RWPE2 (cell line): ENCODE measurements around the gene TBC1D5.

ENCODE experiments used
- ATAC-seq: fragments of 200-7000 bp; cut with Tn5 transposase; 3 replicates; pipeline ENCODE4 v1.9.1; 2021; ENCODE audit warnings: low read depth
- DNase-seq: peaks from one replicate; pipeline ENCODE4 v3.0.0-alpha.2; 2020; ENCODE audit warnings: low spot score
- H3K27ac ChIP-seq: fragments of 450-650 bp; 2 replicates; pipeline ENCODE4 v1.5.1; 2017; ENCODE audit warnings: mild to moderate bottlenecking; ENCODE audit not compliant: poor library complexity, severe bottlenecking
- H3K27me3 ChIP-seq: fragments of 250-450 bp; sonication (Bioruptor Pico); 2 replicates; pipeline ENCODE4 v1.5.1; 2021; ENCODE audit warnings: mild to moderate bottlenecking, moderate library complexity; ENCODE audit not compliant: insufficient read depth, poor library complexity, severe bottlenecking
- H3K36me3 ChIP-seq: fragments of 250-450 bp; sonication (Bioruptor Pico); 2 replicates; pipeline ENCODE4 v1.5.1; 2020; ENCODE audit warnings: low read depth, mild to moderate bottlenecking, moderate library complexity
- H3K4me1 ChIP-seq: fragments of 250-450 bp; sonication (Bioruptor Pico); 2 replicates; pipeline ENCODE4 v1.5.1; 2021; ENCODE audit warnings: mild to moderate bottlenecking, moderate library complexity; ENCODE audit not compliant: insufficient read depth, poor library complexity, severe bottlenecking
- H3K4me3 ChIP-seq: fragments of 250-450 bp; sonication (Bioruptor Pico); 2 replicates; pipeline ENCODE4 v1.5.1; 2021; ENCODE audit warnings: mild to moderate bottlenecking, moderate library complexity; ENCODE audit not compliant: severe bottlenecking
- H3K9me3 ChIP-seq: fragments of 250-450 bp; sonication (Bioruptor Pico); 2 replicates; pipeline ENCODE4 v1.5.1; 2021; ENCODE audit warnings: mild to moderate bottlenecking, moderate library complexity; ENCODE audit not compliant: severe bottlenecking
- TF ChIP-seq, protein P1 (sequence below): fragments of 450-650 bp; IDR thresholded peaks from one replicate; pipeline ENCODE4 v1.5.1; 2017; ENCODE audit warnings: mild to moderate bottlenecking, moderate library complexity; ENCODE audit not compliant: poor library complexity, severe bottlenecking

TBC1D5 gene

DNA sequence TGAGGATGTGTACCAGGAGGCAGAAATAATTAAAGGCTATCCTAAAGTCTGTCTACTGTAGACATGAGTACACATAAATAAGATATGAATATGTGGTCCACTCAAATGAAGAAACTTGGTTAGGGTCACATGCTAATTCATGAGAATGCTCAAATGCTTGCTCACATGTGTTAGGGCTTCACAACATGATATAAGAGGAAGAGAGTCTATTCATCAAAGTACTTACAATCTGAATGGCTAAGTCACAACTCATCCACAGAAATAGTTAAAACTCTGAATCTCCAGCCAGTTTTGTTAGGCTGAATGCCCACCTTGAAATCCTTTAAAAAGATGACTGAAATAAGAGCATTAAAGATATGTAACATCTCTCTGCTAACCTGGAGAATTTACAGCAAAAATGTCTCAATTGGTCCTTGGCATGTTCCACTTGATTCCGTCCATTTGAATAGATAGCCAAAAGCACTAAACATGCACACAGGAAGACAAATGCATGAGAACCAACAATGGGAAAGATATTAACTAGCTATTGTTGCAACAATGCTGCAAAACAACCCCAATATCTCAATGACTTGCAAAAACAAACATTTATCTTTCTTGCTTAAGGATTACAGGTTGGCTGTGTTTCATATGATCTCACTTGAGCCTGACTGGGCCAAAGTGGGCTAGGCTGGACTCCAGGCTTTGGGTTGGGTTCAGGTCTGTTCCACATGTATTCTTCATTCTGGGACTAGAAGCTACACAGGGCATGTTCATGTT lies 10.6 kb upstream of the TBC1D5 start:
- TF ChIP-seq, protein P1, sequence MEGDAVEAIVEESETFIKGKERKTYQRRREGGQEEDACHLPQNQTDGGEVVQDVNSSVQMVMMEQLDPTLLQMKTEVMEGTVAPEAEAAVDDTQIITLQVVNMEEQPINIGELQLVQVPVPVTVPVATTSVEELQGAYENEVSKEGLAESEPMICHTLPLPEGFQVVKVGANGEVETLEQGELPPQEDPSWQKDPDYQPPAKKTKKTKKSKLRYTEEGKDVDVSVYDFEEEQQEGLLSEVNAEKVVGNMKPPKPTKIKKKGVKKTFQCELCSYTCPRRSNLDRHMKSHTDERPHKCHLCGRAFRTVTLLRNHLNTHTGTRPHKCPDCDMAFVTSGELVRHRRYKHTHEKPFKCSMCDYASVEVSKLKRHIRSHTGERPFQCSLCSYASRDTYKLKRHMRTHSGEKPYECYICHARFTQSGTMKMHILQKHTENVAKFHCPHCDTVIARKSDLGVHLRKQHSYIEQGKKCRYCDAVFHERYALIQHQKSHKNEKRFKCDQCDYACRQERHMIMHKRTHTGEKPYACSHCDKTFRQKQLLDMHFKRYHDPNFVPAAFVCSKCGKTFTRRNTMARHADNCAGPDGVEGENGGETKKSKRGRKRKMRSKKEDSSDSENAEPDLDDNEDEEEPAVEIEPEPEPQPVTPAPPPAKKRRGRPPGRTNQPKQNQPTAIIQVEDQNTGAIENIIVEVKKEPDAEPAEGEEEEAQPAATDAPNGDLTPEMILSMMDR, result no peak
- no peaks in the 10 kb centered on the region for H3K9me3 ChIP-seq
- DNase-seq (no peak), ATAC-seq (no peak)
- no peak overlapping the region for H3K27ac ChIP-seq
- no peak overlapping the region for H3K4me3 ChIP-seq
- no peaks in the 10 kb centered on the region for H3K4me1 ChIP-seq
- no peaks in the 10 kb centered on the region for H3K27me3 ChIP-seq
- H3K36me3 ChIP-seq, result no peaks in the 10 kb centered on the region

GRCh38 chr3:17752436-17752835 lies 10.0 kb upstream of the TBC1D5 start:
- TF ChIP-seq, protein P1, result no peak
- no peaks in the 10 kb centered on the region for H3K9me3 ChIP-seq
- H3K4me3 ChIP-seq, result no peak overlapping the region
- no peak for DNase-seq
- H3K4me1 ChIP-seq, result no peaks in the 10 kb centered on the region
- ATAC-seq, result no peak
- H3K36me3 ChIP-seq, result no peaks in the 10 kb centered on the region
- H3K27ac ChIP-seq, result no peak overlapping the region
- H3K27me3 ChIP-seq, result no peaks in the 10 kb centered on the region

DNA sequence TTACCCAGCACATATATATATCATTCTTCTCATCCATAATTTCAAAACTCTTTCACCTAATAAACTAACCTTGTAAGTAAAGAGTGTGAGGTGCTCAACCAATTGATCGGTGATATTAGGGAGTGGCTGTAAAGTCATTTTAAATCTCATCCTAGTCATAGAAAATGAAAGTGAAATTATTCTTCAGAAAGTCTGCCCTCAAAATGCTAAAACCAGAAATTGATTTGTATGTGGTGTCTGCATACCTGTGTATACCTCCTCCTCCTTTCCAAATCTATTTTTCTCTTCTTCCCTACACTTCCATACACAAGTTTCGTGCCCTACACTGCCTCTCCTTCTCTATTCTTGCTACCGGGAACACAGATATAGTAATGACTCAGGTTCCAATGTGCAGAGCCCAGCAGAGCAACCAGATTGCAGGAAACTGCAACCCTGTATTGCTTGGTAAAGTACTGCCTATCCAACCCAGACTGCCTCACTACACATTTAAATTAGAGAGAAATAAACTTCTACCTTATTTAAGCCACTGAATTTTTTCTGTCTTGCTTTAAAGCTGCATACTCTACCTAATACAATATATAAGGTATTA lies 7.4 kb upstream of the TBC1D5 start:
- no peaks in the 10 kb centered on the region for H3K9me3 ChIP-seq
- DNase-seq (no peak), ATAC-seq (0 out of 3 replicates have a peak, but pooled peaks have one; percentile 25)
- H3K27me3 ChIP-seq, result no peaks in the 10 kb centered on the region
- no peaks in the 10 kb centered on the region for H3K4me1 ChIP-seq
- H3K4me3 ChIP-seq, result no peak overlapping the region
- no peaks in the 10 kb centered on the region for H3K36me3 ChIP-seq
- no peak overlapping the region for H3K27ac ChIP-seq
- TF ChIP-seq, protein P1, result no peak

- Histone ChIP-seq H3K9me3 (no peaks in the 10 kb centered on the region), H3K27ac (no peak overlapping the region), H3K4me1 (no peaks in the 10 kb centered on the region), H3K27me3 (no peaks in the 10 kb centered on the region), H3K4me3 (no peak overlapping the region), H3K36me3 (no peaks in the 10 kb centered on the region)
- ATAC-seq, result no peak
- DNase-seq, result no peak
- TF ChIP-seq, protein P1, result no peak
These were observed 6.8 kb upstream of the TBC1D5 start for GRCh38 chr3:17749281-17749680.

DNA sequence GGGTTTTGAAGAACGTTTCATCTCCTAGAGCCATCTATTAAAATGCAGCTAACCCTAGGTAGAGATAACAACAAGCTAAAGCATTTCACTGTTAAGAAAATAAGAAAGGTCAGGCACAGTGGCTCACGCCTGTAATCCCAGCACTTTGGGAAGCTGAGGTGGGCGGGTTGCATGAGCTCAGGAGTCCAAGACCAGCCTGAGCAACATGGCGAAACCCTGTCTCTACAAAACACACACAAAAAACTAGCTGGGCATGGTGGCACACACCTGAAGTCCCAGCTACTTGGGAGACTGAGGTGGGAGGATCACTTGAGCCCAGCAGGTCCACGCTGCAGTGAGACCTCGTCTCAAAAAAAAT lies 5.4 kb upstream of the TBC1D5 start:
- TF ChIP-seq, protein P1, result no peak
- H3K27me3 ChIP-seq, result no peaks in the 10 kb centered on the region
- H3K4me3 ChIP-seq, result no peak overlapping the region
- no peaks in the 10 kb centered on the region for H3K36me3 ChIP-seq
- H3K27ac ChIP-seq, result no peak overlapping the region
- no peaks in the 10 kb centered on the region for H3K9me3 ChIP-seq
- ATAC-seq (no peak), DNase-seq (no peak)
- H3K4me1 ChIP-seq, result no peaks in the 10 kb centered on the region
